ENCODE measurements around the gene RASA3. TPM values are rescaled to one million over a fixed set of nuclear protein-coding genes. Genes with fewer than 3 reads are reported as not detected.
A peak's percentile ranks its signal among the peaks of the same experiment; 100 is the strongest.

RASA3 gene
- total and polyA plus RNA-seq, 2 of the 8 experiments (the other 6 are each of a cell fraction or from before 2014, with no cell fraction given) = 7.5 to 21.9 TPM

- WGBS, 2 experiments (ENCODE audit: extremely low coverage in 1 of 2, insufficient coverage in 1 of 2, insufficient read length in 1 of 2, insufficient replicate concordance in 2 of 2, low coverage in 1 of 2, low lambda C conversion rate in 2 of 2, missing lambda C conversion rate in 1 of 2) = 96% methylated on average over 17 of the region's 17 CpGs; no CpG with 5 or more reads in 1 of the 2 experiments
- no peaks in the 10 kb centered on the region for H3K27me3 ChIP-seq (replicated peaks in 1 of 4; ENCODE audit: control insufficient read depth in 3 of 4, extremely low read depth in 1 of 4, insufficient read depth in 3 of 4, low read length in 3 of 4)
- H2BK15ac ChIP-seq (ENCODE audit: low read length) = no peak overlapping the region
- no peak overlapping the region for H2BK5ac ChIP-seq (ENCODE audit: low read depth, low read length)
- no peak overlapping the region for H3K56ac ChIP-seq (replicated peaks; ENCODE audit: insufficient read length, low read depth, low read length)
- no peak overlapping the region for H3K4me2 ChIP-seq (ENCODE audit: insufficient read depth in 1 of 2, low read depth in 2 of 2, low read length in 2 of 2)
- no peak overlapping the region for H2AFZ ChIP-seq (ENCODE audit: low read length)
- no peak overlapping the region for H3K18ac ChIP-seq (ENCODE audit: extremely low read depth, low read length)
- H4K5ac ChIP-seq (ENCODE audit: insufficient read length, low read depth, low read length) = no peak overlapping the region
- peaks cover 0 to 41% of the 10 kb centered on the region in 2 experiments; a peak in 3 of 4 replicates for H3K79me2 ChIP-seq (ENCODE audit: control insufficient read depth in 1 of 2, insufficient read depth in 2 of 2, low read length in 2 of 2)
- H2AK5ac ChIP-seq (ENCODE audit: low read depth, low read length) = 0 out of 2 replicates have a peak overlapping the region, but pooled peaks have one; percentile 13
- H3K9me3 ChIP-seq (ENCODE audit: insufficient read depth in 2 of 2, low read depth in 1 of 2, low read length in 1 of 2) = no peaks in the 10 kb centered on the region
- H3K4me3 ChIP-seq (ENCODE audit: extremely low read depth in 1 of 4, insufficient read depth in 2 of 4, low read depth in 3 of 4, low read length in 4 of 4) = no peak overlapping the region
- no peak overlapping the region for H3K14ac ChIP-seq (ENCODE audit: insufficient read length)
- no peak overlapping the region for H3K4ac ChIP-seq (replicated peaks; ENCODE audit: insufficient read length, low read depth, low read length)
- CTCF ChIA-PET (ENCODE audit: partially characterized antibody) = interaction anchor here (1.8 kb wide), 1 partner anchor 18 kb away, joined by 5 read pairs; no protein-coding TSS in a partner anchor
- no peak overlapping the region; the same call in 1 of the 2 replicates for H4K8ac ChIP-seq (ENCODE audit: extremely low read depth, insufficient read depth, low read length)
- peaks cover 2 to 9% of the 10 kb centered on the region in 2 experiments for H4K20me1 ChIP-seq (replicated peaks in 1 of 2; ENCODE audit: control insufficient read depth in 1 of 2, insufficient read depth in 2 of 2, low read length in 2 of 2)
- no peak overlapping the region for H2BK120ac ChIP-seq (replicated peaks; ENCODE audit: low read depth, low read length)
- H3K79me1 ChIP-seq (ENCODE audit: low read depth, low read length) = peaks cover 17% of the 10 kb centered on the region
- H3K23me2 ChIP-seq (ENCODE audit: low read depth, low read length) = 0 out of 2 replicates have a peak, but pooled peaks cover 2% of the 10 kb centered on the region
- H3K23ac ChIP-seq (ENCODE audit: insufficient read length) = no peak overlapping the region
- no peak overlapping the region for H3K9ac ChIP-seq (replicated peaks in 1 of 4; ENCODE audit: extremely low read depth in 1 of 4, low read depth in 3 of 4, low read length in 3 of 4)
- H3K4me1 ChIP-seq (replicated peaks in 1 of 4; ENCODE audit: control insufficient read depth in 3 of 4, insufficient read depth in 4 of 4, low read length in 3 of 4) = peaks cover 8 to 17% (median 12%) of the 10 kb centered on the region in 4 experiments
- H2BK20ac ChIP-seq (ENCODE audit: low read length) = no peak overlapping the region
- DNase-seq (ENCODE audit: low read depth in 1 of 2, low spot score in 2 of 2) = no peak
- peak overlapping the region; percentile 49 for H4K91ac ChIP-seq (replicated peaks; ENCODE audit: insufficient read length, low read length)
- no peak overlapping the region for H3K27ac ChIP-seq (ENCODE audit: low read depth, low read length)
- no peak overlapping the region for H2BK12ac ChIP-seq (ENCODE audit: low read depth, low read length)
- no peaks in the 10 kb centered on the region for H3K36me3 ChIP-seq (ENCODE audit: control insufficient read depth in 2 of 4, insufficient read depth in 4 of 4, low read length in 3 of 4)
- FAIRE-seq = no peak
- POLR2A ChIA-PET (ENCODE audit: partially characterized antibody) = no interaction called here
- TF ChIP-seq TCF12 (IDR thresholded peaks at IDR 0.05; ENCODE audit: low read depth, low read length) (no peak), FOSL1 (IDR thresholded peaks at IDR 0.05; ENCODE audit: insufficient read depth, low read depth, low read length) (no peak), KDM1A (IDR thresholded peaks at IDR 0.05; ENCODE audit: borderline replicate concordance, low read length) (no peak), HDAC2 (IDR thresholded peaks at IDR 0.05; ENCODE audit: borderline replicate concordance in 1 of 2, low read depth in 2 of 2, low read length in 2 of 2) (no peak), TAF1 (IDR thresholded peaks at IDR 0.05; ENCODE audit: low read depth, low read length) (no peak), NANOG (IDR thresholded peaks at IDR 0.05; ENCODE audit: insufficient read depth, low read depth, low read length, poor library complexity, severe bottlenecking) (no peak), SP4 (IDR thresholded peaks at IDR 0.05; ENCODE audit: low read length) (no peak), POLR2AphosphoS5 (IDR thresholded peaks at IDR 0.05; ENCODE audit: low read depth, low read length) (no peak), SRF (IDR thresholded peaks at IDR 0.05; ENCODE audit: low read depth, low read length) (no peak), GABPA (IDR thresholded peaks at IDR 0.05; ENCODE audit: borderline replicate concordance, insufficient read depth, low read length) (no peak), SP2 (IDR thresholded peaks at IDR 0.05; ENCODE audit: low read length) (no peak), POLR2A (IDR thresholded peaks at IDR 0.05; ENCODE audit: control extremely low read depth in 1 of 2, low read depth in 2 of 2, low read length in 2 of 2) (no peak), RBBP5 (IDR thresholded peaks at IDR 0.05; ENCODE audit: borderline replicate concordance, low read depth, low read length) (no peak)
- TF ChIP-seq, protein P1, sequence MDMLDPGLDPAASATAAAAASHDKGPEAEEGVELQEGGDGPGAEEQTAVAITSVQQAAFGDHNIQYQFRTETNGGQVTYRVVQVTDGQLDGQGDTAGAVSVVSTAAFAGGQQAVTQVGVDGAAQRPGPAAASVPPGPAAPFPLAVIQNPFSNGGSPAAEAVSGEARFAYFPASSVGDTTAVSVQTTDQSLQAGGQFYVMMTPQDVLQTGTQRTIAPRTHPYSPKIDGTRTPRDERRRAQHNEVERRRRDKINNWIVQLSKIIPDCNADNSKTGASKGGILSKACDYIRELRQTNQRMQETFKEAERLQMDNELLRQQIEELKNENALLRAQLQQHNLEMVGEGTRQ (IDR thresholded peaks at IDR 0.05; ENCODE audit: low read length) = no peak
Measured at GRCh38 chr13:114123448-114123847, 9.0 kb downstream of the RASA3 start.
